HL-60 (cell line): ENCODE results near the gene KAZN.

Source experiments
- DNase-seq, 2 experiments: peaks; one replicate each; pipeline ENCODE4 v3.0.0-alpha.2; 2010 to 2020; ENCODE audit warnings: low read depth in 1 of 2, low spot score in 1 of 2
- H3K27ac ChIP-seq: fragments of 250-450 bp; sonication (Bioruptor Pico); replicated peaks from 2 replicates; pipeline ENCODE4 v1.5.1; 2020; ENCODE audit warnings: mild to moderate bottlenecking, moderate library complexity
- H3K27me3 ChIP-seq: fragments of 250-450 bp; sonication (Bioruptor Pico); 2 replicates; pipeline ENCODE4 v1.5.1; 2021; ENCODE audit warnings: mild to moderate bottlenecking, moderate library complexity; ENCODE audit not compliant: insufficient read depth, poor library complexity, severe bottlenecking
- H3K4me3 ChIP-seq: replicated peaks from 2 replicates; pipeline ENCODE4 v1.5.1; 2011; ENCODE audit warnings: mild to moderate bottlenecking, control low read depth, low read length; ENCODE audit not compliant: insufficient read depth
- CTCF ChIP-seq: IDR thresholded peaks from one replicate; pipeline ENCODE4 v1.5.1; 2011; ENCODE audit warnings: low read length, control low read depth, inconsistent platforms; ENCODE audit not compliant: insufficient read depth
- GABPA ChIP-seq: IDR thresholded peaks from 2 replicates; pipeline ENCODE4 v1.6.1; 2012; ENCODE audit warnings: low read depth
- POLR2AphosphoS5 ChIP-seq: IDR thresholded peaks from 2 replicates; pipeline ENCODE4 v1.6.1; 2012; ENCODE audit warnings: low read depth
- SPI1 ChIP-seq: IDR thresholded peaks from 2 replicates; pipeline ENCODE4 v1.6.1; 2012; ENCODE audit warnings: low read depth, mild to moderate bottlenecking, borderline replicate concordance
- TF ChIP-seq, protein P1 (sequence below): IDR thresholded peaks from 2 replicates; pipeline ENCODE4 v1.6.1; 2012; ENCODE audit warnings: low read depth; ENCODE audit not compliant: insufficient replicate concordance

Gene KAZN

DNA sequence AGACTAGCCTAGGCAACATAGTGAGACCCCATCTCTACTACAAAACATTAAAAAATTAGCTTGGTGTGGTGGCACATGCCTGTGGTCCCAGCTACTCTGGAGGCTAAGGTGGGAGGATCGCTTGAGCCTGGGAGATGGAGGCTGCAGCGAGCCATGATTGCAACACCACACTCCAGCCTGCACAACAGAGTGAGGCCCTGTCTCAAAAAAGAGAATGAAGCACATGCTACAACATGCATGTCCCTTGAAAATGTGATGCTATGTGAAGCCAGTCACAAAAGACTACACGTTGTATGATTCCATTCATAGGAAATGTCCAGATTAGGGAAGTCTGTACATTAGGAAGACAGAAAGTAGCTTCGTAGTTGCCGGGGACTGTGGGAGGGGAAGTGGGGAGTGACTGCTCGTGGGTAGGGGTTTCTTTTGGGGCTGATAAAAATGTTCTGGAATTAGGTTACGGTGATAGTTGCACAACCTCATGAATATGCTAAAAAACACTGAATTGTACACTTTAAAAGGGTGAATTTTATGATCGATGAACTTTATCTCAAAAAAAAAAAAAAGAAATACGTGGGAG is 202.1 kb downstream of the KAZN start:
- Histone ChIP-seq H3K4me3 (no peak overlapping the region), H3K27ac (no peak overlapping the region), H3K27me3 (no peaks in the 10 kb centered on the region)
- no peak for DNase-seq
- TF ChIP-seq SPI1 = no peak
- no peak for TF ChIP-seq POLR2AphosphoS5
- no peak for TF ChIP-seq CTCF
- TF ChIP-seq, protein P1, sequence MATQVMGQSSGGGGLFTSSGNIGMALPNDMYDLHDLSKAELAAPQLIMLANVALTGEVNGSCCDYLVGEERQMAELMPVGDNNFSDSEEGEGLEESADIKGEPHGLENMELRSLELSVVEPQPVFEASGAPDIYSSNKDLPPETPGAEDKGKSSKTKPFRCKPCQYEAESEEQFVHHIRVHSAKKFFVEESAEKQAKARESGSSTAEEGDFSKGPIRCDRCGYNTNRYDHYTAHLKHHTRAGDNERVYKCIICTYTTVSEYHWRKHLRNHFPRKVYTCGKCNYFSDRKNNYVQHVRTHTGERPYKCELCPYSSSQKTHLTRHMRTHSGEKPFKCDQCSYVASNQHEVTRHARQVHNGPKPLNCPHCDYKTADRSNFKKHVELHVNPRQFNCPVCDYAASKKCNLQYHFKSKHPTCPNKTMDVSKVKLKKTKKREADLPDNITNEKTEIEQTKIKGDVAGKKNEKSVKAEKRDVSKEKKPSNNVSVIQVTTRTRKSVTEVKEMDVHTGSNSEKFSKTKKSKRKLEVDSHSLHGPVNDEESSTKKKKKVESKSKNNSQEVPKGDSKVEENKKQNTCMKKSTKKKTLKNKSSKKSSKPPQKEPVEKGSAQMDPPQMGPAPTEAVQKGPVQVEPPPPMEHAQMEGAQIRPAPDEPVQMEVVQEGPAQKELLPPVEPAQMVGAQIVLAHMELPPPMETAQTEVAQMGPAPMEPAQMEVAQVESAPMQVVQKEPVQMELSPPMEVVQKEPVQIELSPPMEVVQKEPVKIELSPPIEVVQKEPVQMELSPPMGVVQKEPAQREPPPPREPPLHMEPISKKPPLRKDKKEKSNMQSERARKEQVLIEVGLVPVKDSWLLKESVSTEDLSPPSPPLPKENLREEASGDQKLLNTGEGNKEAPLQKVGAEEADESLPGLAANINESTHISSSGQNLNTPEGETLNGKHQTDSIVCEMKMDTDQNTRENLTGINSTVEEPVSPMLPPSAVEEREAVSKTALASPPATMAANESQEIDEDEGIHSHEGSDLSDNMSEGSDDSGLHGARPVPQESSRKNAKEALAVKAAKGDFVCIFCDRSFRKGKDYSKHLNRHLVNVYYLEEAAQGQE = no peak
- no peak for TF ChIP-seq GABPA

- TF ChIP-seq, protein P1 = no peak
- TF ChIP-seq SPI1 (no peak), POLR2AphosphoS5 (no peak), CTCF (no peak), GABPA (no peak)
- no peak overlapping the region for H3K4me3 ChIP-seq
- DNase-seq = no peak
- no peak overlapping the region for H3K27ac ChIP-seq
- no peaks in the 10 kb centered on the region for H3K27me3 ChIP-seq
Observed at GRCh38 chr1:14803002-14803789, 204.7 kb downstream of the KAZN start.

DNA sequence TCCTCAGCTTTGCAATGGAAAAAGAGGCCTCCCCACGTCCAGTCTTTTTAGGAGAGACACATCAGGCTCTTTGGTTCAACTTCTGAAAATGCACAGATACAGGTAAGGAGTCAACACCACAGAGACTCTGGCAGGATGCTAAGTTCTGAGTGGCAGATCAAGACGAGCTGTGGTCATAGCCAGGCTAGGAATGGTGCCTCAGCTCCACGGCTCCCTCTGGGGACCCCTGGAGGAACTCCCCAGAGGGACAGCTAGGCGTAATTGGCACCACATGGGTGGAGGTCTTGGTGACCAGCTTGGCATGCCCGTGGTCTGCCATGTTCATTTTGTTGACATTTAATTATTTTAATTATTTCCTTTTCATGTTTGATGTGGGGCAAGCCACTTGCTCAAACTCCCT is 206.1 kb downstream of the KAZN start:
- H3K27ac ChIP-seq = no peak overlapping the region

More for the DNA sequence above, 206.1 kb downstream of the KAZN start:
- H3K27me3 ChIP-seq = no peaks in the 10 kb centered on the region
- no peak for DNase-seq
- TF ChIP-seq POLR2AphosphoS5 = no peak
- TF ChIP-seq, protein P1 = no peak
- TF ChIP-seq SPI1 = no peak
- TF ChIP-seq CTCF = no peak
- TF ChIP-seq GABPA = no peak
- no peak overlapping the region for H3K4me3 ChIP-seq
